Colonic mucosa (tissue), 4 donors: ENCODE results near the gene FXR1. TPM values are rescaled to one million over a fixed set of nuclear protein-coding genes. Genes with fewer than 3 reads are reported as not detected.

Experiments used
- DNase-seq: peaks from one replicate; pipeline ENCODE4 v3.0.0-alpha.2; 2020
- H3K27ac ChIP-seq: fragments of 200-600 bp; one replicate; pipeline ENCODE4 v1.8.0; 2021
- H3K27me3 ChIP-seq: fragments of 200-600 bp; one replicate; pipeline ENCODE4 v1.8.0; 2021
- H3K36me3 ChIP-seq: fragments of 200-600 bp; one replicate; pipeline ENCODE4 v1.8.0; 2021
- H3K4me1 ChIP-seq: fragments of 200-600 bp; one replicate; pipeline ENCODE4 v1.8.0; 2021; ENCODE audit warnings: mild to moderate bottlenecking
- H3K4me3 ChIP-seq: fragments of 200-600 bp; one replicate; pipeline ENCODE4 v1.8.0; 2021
- H3K9ac ChIP-seq, 2 donors: one replicate each; pipeline ENCODE4 v1.7.0; 2013; ENCODE audit warnings: control low read depth in 2 of 2, low read depth in 2 of 2, low read length in 2 of 2
- H3K9me3 ChIP-seq: fragments of 200-600 bp; one replicate; pipeline ENCODE4 v1.8.0; 2021
- intact Hi-C: fragments of 100-400 bp; cut with DNase I; formaldehyde crosslinking; loops from one replicate; pipeline ENCODE4 v1.14.1; 2022
- total RNA-seq, 2 donors: library from RNA; stranded (reverse); fragmentation: NEBNext Ultra II Directional in 1 of 2; extraction: Animal tissue kit (Norgen Biotek cat#: 25700) in 1 of 2; gene quantifications; one replicate each; pipeline ENCODE4 v1.2.1, GENCODE V29; 2021
- TF ChIP-seq, protein P1 (sequence below): fragments of 200-600 bp; IDR thresholded peaks from one replicate; pipeline ENCODE4 v1.8.0; 2022; ENCODE audit warnings: antibody characterized with exemption, mild to moderate bottlenecking
- donor health status: healthy.
- donor health status: DM: no; HTN: no; CAD: no.
- donor health status: DM: no; HTN: no; CAD: no.

The FXR1 gene
- total RNA-seq, 2 donors from 2014 or later: 74.5 to 80.3 TPM

DNA sequence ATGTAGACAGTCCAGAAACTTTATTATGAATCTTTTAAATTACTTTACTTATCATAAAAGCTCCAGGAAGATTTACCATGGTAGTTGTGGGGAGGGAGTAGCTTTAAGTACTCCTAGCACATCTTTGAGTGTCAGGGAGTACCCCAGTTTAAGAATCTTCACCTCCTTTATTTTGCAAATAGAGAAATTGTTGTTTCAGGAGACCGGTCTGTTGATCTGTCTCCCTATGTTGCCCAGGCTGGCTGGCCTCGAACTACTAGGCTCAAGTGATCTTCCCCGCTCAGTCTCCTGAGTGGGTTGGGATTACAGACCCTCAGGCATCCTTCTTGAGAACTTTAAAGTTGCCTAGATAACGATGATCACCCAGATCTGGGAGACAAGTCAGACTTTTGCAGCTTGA is 11.1 kb downstream of the FXR1 start:
- H3K4me1 ChIP-seq: no peaks in the 10 kb centered on the region
- TF ChIP-seq, protein P1, sequence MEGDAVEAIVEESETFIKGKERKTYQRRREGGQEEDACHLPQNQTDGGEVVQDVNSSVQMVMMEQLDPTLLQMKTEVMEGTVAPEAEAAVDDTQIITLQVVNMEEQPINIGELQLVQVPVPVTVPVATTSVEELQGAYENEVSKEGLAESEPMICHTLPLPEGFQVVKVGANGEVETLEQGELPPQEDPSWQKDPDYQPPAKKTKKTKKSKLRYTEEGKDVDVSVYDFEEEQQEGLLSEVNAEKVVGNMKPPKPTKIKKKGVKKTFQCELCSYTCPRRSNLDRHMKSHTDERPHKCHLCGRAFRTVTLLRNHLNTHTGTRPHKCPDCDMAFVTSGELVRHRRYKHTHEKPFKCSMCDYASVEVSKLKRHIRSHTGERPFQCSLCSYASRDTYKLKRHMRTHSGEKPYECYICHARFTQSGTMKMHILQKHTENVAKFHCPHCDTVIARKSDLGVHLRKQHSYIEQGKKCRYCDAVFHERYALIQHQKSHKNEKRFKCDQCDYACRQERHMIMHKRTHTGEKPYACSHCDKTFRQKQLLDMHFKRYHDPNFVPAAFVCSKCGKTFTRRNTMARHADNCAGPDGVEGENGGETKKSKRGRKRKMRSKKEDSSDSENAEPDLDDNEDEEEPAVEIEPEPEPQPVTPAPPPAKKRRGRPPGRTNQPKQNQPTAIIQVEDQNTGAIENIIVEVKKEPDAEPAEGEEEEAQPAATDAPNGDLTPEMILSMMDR: no peak

DNA sequence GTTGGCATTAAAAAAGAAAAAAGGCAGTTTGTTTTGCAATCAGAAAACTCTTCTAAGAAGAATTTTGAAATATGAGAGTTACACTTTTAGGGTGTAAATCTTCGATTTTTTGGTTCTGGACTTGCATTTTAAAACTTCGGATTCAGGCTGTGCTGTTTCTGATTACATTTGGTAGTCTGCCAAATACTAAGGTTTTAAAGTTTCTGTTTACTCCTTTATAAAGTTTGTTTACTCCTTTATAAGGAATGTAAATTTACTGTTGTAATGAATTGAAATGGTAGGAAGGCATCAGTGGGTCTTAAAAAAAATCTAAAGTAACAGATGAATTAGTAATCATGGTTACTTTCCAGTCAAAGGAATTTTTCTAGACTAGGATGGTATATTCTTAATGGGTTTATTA is 14.1 kb downstream of the FXR1 start:
- no peak overlapping the region for H3K27ac ChIP-seq
- no peaks in the 10 kb centered on the region for H3K9me3 ChIP-seq
- no peaks in the 10 kb centered on the region for H3K27me3 ChIP-seq
- no peak overlapping the region for H3K9ac ChIP-seq
- TF ChIP-seq, protein P1: no peak
- no peak overlapping the region for H3K4me3 ChIP-seq
- H3K4me1 ChIP-seq: no peaks in the 10 kb centered on the region
- no peaks in the 10 kb centered on the region for H3K36me3 ChIP-seq
- DNase-seq: no peak
- intact Hi-C loops: loop anchor here (10.0 kb wide), 1 partner anchor 68 kb away; no protein-coding TSS in a partner anchor

More for the DNA sequence above, 11.1 kb downstream of the FXR1 start:
- intact Hi-C loops: loop anchor here (10.0 kb wide), 1 partner anchor 71 kb away; no protein-coding TSS in a partner anchor
- no peak for DNase-seq
- Histone ChIP-seq H3K9ac (no peak overlapping the region), H3K27ac (no peak overlapping the region), H3K4me3 (no peak overlapping the region), H3K36me3 (no peaks in the 10 kb centered on the region), H3K27me3 (no peaks in the 10 kb centered on the region), H3K9me3 (no peaks in the 10 kb centered on the region)

DNA sequence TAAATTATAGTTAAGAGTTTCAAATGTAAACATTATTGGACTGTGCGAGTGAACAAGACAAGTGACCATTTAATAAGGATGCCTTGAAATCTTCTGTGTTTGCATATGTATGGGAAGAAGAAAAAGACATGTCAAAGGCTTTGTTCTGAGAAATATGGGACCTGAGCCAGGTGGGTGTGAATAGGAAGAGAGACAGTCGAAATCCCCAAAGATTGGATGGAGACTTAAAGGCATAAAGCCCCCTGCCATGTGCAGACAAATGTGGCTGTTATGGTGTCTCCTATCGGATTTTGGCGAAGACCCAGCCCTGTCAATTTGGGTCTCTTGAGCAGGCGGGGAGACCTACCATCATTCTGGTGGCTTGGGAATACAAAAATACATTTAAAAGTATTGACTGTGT is 16.9 kb downstream of the FXR1 start:
- Histone ChIP-seq H3K4me3 (no peak overlapping the region), H3K27me3 (no peaks in the 10 kb centered on the region), H3K4me1 (no peaks in the 10 kb centered on the region), H3K27ac (no peak overlapping the region), H3K9me3 (no peaks in the 10 kb centered on the region), H3K36me3 (no peaks in the 10 kb centered on the region), H3K9ac (no peak overlapping the region)
- intact Hi-C loops: loop anchor here (10.0 kb wide), 1 partner anchor 65 kb away; no protein-coding TSS in a partner anchor
- TF ChIP-seq, protein P1: no peak
- no peak for DNase-seq

DNA sequence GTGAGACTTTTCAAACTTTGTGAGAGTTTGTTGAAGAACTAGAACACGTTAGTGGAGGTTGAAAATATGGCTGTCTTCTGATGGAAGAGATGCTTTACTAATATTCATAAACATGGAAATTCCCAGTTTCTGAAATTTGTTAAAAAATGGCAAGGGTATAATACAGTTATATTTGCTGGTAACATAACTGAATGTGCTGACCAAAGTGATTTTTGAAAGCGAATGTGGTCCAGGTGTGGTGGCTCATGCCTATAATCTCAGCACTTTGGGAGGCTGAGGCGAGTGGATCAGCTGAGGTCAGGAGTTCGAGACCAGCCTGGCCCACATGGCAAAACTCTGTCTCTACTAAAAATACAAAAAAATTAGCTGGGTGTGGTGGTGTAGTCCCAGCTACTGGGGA is 18.1 kb downstream of the FXR1 start:
- no peak overlapping the region for H3K9ac ChIP-seq
- H3K27me3 ChIP-seq: no peaks in the 10 kb centered on the region
- TF ChIP-seq, protein P1: no peak
- no peak overlapping the region for H3K27ac ChIP-seq
- H3K4me1 ChIP-seq: no peaks in the 10 kb centered on the region
- no peak overlapping the region for H3K4me3 ChIP-seq
- H3K36me3 ChIP-seq: no peaks in the 10 kb centered on the region
- H3K9me3 ChIP-seq: no peaks in the 10 kb centered on the region
- DNase-seq: no peak
- intact Hi-C loops: no loop called here

DNA sequence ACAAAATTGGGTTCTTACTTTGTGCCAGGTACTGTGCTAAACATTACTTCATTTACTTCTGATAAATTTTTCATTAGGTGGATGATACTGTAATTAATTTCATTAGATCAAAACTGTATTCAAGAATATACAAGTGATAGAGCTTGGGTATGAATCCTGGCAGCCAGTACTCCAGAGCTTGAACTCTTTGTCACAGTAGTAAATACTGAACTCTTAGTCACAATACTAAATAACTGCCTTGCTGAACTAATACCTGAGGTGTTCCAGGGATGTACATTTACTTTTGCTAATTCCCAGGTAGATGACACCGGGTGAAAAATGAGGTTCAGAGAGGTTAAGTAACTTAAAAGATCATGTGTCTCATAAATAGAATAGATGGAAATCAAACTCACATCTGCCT is 20.3 kb downstream of the FXR1 start:
- Histone ChIP-seq H3K27me3 (no peaks in the 10 kb centered on the region), H3K27ac (no peak overlapping the region), H3K36me3 (peaks cover 4% of the 10 kb centered on the region), H3K9ac (no peak overlapping the region), H3K4me3 (no peak overlapping the region), H3K4me1 (no peaks in the 10 kb centered on the region), H3K9me3 (no peaks in the 10 kb centered on the region)
- intact Hi-C loops: no loop called here
- TF ChIP-seq, protein P1: no peak
- DNase-seq: no peak
